Measurements from ENCODE around the gene RYR3.

Gene RYR3

DNA sequence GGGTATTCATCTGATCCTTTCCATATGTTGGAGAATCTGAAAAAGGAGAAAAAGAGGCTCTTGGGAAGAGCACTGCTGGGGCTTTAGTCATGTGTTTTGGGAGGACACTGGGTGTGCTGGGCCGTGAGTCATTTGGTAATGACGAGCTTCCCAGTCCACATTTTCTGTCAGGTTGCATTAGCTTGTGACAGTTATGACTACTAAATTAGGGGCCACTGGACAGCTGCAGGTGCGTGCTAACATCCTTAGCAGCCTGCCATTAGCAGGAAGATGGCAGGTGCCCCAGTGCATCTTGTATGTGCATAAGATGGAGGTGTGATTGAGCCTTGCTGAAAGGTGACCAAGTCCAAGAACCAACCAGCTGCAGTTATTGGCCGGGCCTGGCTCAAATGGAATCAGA, 242.4 kb downstream of the RYR3 start (continued):
- TF ChIP-seq, protein P1, sequence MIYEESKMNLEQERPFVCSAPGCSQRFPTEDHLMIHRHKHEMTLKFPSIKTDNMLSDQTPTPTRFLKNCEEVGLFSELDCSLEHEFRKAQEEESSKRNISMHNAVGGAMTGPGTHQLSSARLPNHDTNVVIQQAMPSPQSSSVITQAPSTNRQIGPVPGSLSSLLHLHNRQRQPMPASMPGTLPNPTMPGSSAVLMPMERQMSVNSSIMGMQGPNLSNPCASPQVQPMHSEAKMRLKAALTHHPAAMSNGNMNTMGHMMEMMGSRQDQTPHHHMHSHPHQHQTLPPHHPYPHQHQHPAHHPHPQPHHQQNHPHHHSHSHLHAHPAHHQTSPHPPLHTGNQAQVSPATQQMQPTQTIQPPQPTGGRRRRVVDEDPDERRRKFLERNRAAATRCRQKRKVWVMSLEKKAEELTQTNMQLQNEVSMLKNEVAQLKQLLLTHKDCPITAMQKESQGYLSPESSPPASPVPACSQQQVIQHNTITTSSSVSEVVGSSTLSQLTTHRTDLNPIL (CRISPR knock-in tag; IDR thresholded peaks at IDR 0.05; ENCODE audit: low read depth): no peak
- TF ChIP-seq OSR1 (CRISPR knock-in tag; IDR thresholded peaks at IDR 0.05) (no peak), ZNF565 (CRISPR knock-in tag; conservative IDR thresholded peaks at IDR 0.05; ENCODE audit: low read depth) (no peak), RARB (CRISPR knock-in tag; IDR thresholded peaks at IDR 0.05) (no peak), ZNF70 (CRISPR knock-in tag; IDR thresholded peaks at IDR 0.05) (no peak)

- ATAC-seq: no peak
- TF ChIP-seq RARB (CRISPR knock-in tag; IDR thresholded peaks at IDR 0.05): no peak
Observed at GRCh38 chr15:33559207-33559890, 248.6 kb downstream of the RYR3 start.

DNA sequence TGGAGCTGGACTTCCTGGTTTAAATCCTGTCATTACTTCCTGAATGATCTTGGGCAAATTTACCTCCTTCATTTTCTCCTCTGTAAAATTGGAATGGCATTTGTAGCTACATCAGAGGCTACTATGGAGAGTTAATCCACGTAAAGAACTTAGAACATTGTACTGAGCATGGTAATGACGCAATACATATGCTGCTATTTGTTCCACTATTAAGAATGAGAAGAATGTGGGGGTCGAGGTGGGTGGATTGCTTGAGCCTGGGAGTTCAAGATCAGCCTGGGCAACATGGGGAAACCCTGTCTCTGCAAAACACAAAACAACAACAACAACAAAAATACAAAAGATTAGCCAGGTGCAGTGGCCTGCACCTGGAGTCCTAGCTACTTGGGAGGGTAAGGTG, 250.6 kb downstream of the RYR3 start:
- TF ChIP-seq, protein P2, sequence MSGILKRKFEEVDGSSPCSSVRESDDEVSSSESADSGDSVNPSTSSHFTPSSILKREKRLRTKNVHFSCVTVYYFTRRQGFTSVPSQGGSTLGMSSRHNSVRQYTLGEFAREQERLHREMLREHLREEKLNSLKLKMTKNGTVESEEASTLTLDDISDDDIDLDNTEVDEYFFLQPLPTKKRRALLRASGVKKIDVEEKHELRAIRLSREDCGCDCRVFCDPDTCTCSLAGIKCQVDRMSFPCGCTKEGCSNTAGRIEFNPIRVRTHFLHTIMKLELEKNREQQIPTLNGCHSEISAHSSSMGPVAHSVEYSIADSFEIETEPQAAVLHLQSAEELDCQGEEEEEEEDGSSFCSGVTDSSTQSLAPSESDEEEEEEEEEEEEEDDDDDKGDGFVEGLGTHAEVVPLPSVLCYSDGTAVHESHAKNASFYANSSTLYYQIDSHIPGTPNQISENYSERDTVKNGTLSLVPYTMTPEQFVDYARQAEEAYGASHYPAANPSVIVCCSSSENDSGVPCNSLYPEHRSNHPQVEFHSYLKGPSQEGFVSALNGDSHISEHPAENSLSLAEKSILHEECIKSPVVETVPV (CRISPR knock-in tag; IDR thresholded peaks at IDR 0.05): no peak
- TF ChIP-seq TOX (CRISPR knock-in tag; IDR thresholded peaks at IDR 0.05; ENCODE audit: borderline replicate concordance) (no peak), ZC3H10 (CRISPR knock-in tag; IDR thresholded peaks at IDR 0.05) (no peak), BACH2 (CRISPR knock-in tag; IDR thresholded peaks at IDR 0.05; ENCODE audit: borderline replicate concordance) (no peak), CSDC2 (CRISPR knock-in tag; IDR thresholded peaks at IDR 0.05) (no peak), ZNF8 (CRISPR knock-in tag; IDR thresholded peaks at IDR 0.05) (no peak)
- ATAC-seq: no peak

- TF ChIP-seq ZNF8 (CRISPR knock-in tag; IDR thresholded peaks at IDR 0.05) (no peak), RARB (CRISPR knock-in tag; IDR thresholded peaks at IDR 0.05) (no peak), SNAI2 (CRISPR knock-in tag; IDR thresholded peaks at IDR 0.05) (no peak)
- ATAC-seq: no peak
Observed at GRCh38 chr15:33561967-33562366, 251.2 kb downstream of the RYR3 start.

GRCh38 chr15:33565094-33565493, 254.3 kb downstream of the RYR3 start:
- no peak for ATAC-seq
- no peak for TF ChIP-seq ZC3H10 (CRISPR knock-in tag; IDR thresholded peaks at IDR 0.05)
- TF ChIP-seq OSR1 (CRISPR knock-in tag; IDR thresholded peaks at IDR 0.05): no peak
- no peak for TF ChIP-seq CSDC2 (CRISPR knock-in tag; IDR thresholded peaks at IDR 0.05)
- TF ChIP-seq ZFP30 (CRISPR knock-in tag; IDR thresholded peaks at IDR 0.05): no peak
- TF ChIP-seq ZFP3 (CRISPR knock-in tag; IDR thresholded peaks at IDR 0.05): no peak
- TF ChIP-seq TCF4 (CRISPR knock-in tag; IDR thresholded peaks at IDR 0.05; ENCODE audit: borderline replicate concordance): no peak
- no peak for TF ChIP-seq ZNF8 (CRISPR knock-in tag; IDR thresholded peaks at IDR 0.05)
- no peak for TF ChIP-seq POU6F1 (CRISPR knock-in tag; IDR thresholded peaks at IDR 0.05; ENCODE audit: borderline replicate concordance, low read depth)
- TF ChIP-seq RARB (CRISPR knock-in tag; IDR thresholded peaks at IDR 0.05): no peak
- no peak for TF ChIP-seq TOX (CRISPR knock-in tag; IDR thresholded peaks at IDR 0.05; ENCODE audit: borderline replicate concordance)
- TF ChIP-seq, protein P1 (CRISPR knock-in tag; IDR thresholded peaks at IDR 0.05; ENCODE audit: low read depth): no peak
- TF ChIP-seq ZNF565 (CRISPR knock-in tag; conservative IDR thresholded peaks at IDR 0.05; ENCODE audit: low read depth): no peak

GRCh38 chr15:33567652-33568051, 256.9 kb downstream of the RYR3 start:
- ATAC-seq: no peak
- TF ChIP-seq PPARA (CRISPR knock-in tag; IDR thresholded peaks at IDR 0.05; ENCODE audit: borderline replicate concordance) (no peak), ARNTL (CRISPR knock-in tag; IDR thresholded peaks at IDR 0.05; ENCODE audit: borderline replicate concordance, low read depth) (no peak), POU6F1 (CRISPR knock-in tag; IDR thresholded peaks at IDR 0.05; ENCODE audit: borderline replicate concordance, low read depth) (no peak)
- TF ChIP-seq, protein P3, sequence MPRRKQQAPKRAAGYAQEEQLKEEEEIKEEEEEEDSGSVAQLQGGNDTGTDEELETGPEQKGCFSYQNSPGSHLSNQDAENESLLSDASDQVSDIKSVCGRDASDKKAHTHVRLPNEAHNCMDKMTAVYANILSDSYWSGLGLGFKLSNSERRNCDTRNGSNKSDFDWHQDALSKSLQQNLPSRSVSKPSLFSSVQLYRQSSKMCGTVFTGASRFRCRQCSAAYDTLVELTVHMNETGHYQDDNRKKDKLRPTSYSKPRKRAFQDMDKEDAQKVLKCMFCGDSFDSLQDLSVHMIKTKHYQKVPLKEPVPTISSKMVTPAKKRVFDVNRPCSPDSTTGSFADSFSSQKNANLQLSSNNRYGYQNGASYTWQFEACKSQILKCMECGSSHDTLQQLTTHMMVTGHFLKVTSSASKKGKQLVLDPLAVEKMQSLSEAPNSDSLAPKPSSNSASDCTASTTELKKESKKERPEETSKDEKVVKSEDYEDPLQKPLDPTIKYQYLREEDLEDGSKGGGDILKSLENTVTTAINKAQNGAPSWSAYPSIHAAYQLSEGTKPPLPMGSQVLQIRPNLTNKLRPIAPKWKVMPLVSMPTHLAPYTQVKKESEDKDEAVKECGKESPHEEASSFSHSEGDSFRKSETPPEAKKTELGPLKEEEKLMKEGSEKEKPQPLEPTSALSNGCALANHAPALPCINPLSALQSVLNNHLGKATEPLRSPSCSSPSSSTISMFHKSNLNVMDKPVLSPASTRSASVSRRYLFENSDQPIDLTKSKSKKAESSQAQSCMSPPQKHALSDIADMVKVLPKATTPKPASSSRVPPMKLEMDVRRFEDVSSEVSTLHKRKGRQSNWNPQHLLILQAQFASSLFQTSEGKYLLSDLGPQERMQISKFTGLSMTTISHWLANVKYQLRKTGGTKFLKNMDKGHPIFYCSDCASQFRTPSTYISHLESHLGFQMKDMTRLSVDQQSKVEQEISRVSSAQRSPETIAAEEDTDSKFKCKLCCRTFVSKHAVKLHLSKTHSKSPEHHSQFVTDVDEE (CRISPR knock-in tag; IDR thresholded peaks at IDR 0.05): no peak
- TF ChIP-seq, protein P1 (CRISPR knock-in tag; IDR thresholded peaks at IDR 0.05; ENCODE audit: low read depth): no peak
